A549 treated with AZD9567 at 1 μM for 4 hours (cell line): ENCODE measurements around the gene DAO. TPM values are rescaled to one million over a fixed set of nuclear protein-coding genes. Genes with fewer than 3 reads are reported as not detected.

Source experiments
- total RNA-seq: library from RNA; stranded (reverse); fragments of 200-300 nt; extraction: Qiagen RNA extraction; gene quantifications from 5 replicates; pipeline ENCODE4 v1.2.3, GENCODE V29; 2022; ENCODE audit not compliant: insufficient read depth

DAO gene
- not detected in 5 replicates for total RNA-seq

DNA sequence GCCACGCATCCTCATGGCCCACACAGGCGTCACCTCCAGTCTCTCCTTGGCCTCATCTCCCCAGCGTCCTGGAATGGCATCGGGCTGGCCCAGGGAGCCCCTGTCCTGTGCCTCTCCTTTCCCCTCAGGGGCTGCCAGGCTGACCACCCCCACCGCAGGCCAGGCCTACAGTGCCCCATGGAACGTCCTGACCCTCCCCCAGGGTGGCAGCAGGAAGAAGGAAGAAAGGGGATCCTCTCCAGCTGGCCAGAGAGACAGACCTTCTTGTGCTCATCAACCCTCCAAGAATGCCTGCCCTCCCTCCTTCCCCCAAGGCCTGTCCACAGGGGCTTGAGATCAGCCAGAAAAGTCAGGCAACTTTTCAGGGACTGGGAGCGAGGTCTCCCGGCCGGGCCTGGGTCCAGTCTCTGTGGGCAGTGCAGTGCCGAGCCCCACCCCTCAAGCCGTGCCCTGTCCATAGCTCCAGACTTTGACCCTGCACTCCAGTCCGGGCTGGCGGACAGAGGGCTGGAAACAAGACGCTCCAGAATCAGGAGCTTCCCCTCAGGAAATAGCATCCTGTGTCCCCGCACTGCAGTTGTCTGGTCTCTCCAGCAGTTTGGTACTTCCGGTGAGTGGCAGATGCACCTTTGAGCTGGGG lies at the start of gene DAO:
Gene DAO (plus strand): TSS at position 478 of the 640 bp plus-strand sequence. CDS start 4,915 bp downstream, outside the sequence.

Other genes with a start within 250 kb of the DAO start
- 0.86 to 3.8 TPM (median 1.1 TPM) in 5 replicates for gene SELPLG, start 246.2 kb upstream of the DAO start, total RNA-seq
- 169 to 188 TPM (median 176 TPM) in 5 replicates for gene CORO1C, start 148.6 kb upstream of the DAO start, total RNA-seq
- gene SSH1, start 22.5 kb upstream of the DAO start, total RNA-seq, result 15.3 to 22.3 TPM (median 21.4 TPM) in 5 replicates
- gene SVOP, start 141.0 kb downstream of the DAO start, total RNA-seq, result not detected in 5 replicates
- 3.6 to 9.2 TPM (median 7.6 TPM) in 5 replicates for gene USP30, start 172.5 kb downstream of the DAO start, total RNA-seq
- gene ALKBH2, start 213.4 kb downstream of the DAO start, total RNA-seq, result 43.7 to 49.6 TPM (median 45.4 TPM) in 5 replicates
- 86.9 to 109 TPM (median 88.5 TPM) in 5 replicates for gene UNG, start 217.5 kb downstream of the DAO start, total RNA-seq
- gene ACACB, start 236.5 kb downstream of the DAO start, total RNA-seq, result 7.5 to 11.9 TPM (median 10.7 TPM) in 5 replicates